ENCODE measurements around the gene DAD1. TPM values are rescaled to one million over a fixed set of nuclear protein-coding genes. Genes with fewer than 3 reads are reported as not detected.
A peak's percentile ranks its signal among the peaks of the same experiment; 100 is the strongest.

Gene DAD1
- total RNA-seq, 1 donor from 2014 or later = 185 TPM

DNA sequence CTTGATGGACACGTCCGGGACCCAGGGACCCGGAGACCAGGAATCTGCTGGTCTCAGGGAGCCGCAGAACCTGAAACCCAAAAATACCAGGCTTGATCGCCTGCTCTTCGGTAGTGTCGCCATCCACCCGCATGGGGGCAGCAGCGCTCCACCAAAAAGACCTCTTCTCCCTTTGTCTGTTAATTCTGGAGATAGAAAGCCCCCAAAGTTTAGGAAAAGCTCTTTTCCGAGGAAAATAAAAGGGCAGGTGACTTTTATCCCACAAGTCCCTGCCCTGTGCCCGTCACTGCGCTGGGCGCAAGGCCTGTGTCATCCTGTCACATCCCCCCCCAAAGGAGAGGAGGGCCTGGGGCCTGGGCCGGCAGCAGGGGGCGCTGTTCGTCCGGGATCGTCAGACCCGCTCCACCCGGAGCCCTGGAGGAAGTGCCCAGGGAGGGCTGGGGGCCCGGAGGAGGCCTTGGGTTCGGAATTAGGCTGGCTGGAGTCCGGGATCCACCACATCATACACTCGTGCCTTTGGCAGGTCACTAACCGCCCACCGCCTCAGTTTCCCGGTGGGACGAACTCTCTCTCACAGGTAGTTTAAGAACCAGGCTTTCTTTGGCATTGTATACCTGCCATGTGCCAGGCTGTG lies 31.9 kb downstream of the DAD1 start:
- Mint-ChIP-seq H3K4me1 (peaks cover 47% of the 10 kb centered on the region), H3K27ac (peak overlapping the region; percentile 96), H3K36me3 (no peaks in the 10 kb centered on the region), H3K9me3 (no peaks in the 10 kb centered on the region), H3K4me3 (peak overlapping the region; percentile 76), H3K27me3 (ENCODE audit: insufficient read depth, low read depth) (peaks cover 4% of the 10 kb centered on the region)
- H3K9me3 ChIP-seq (ENCODE audit: low read depth) = no peaks in the 10 kb centered on the region
- H3K27me3 ChIP-seq = no peaks in the 10 kb centered on the region
- H3K27ac ChIP-seq = no peak overlapping the region
- H3K79me2 ChIP-seq (ENCODE audit: low read depth) = no peaks in the 10 kb centered on the region
- H4K20me1 ChIP-seq (ENCODE audit: low read depth) = no peaks in the 10 kb centered on the region
- H3K36me3 ChIP-seq = no peaks in the 10 kb centered on the region
- peak overlapping the region; percentile 78 for H3K4me2 ChIP-seq
- H3K4me3 ChIP-seq = peak overlapping the region; percentile 39
- peaks cover 14% of the 10 kb centered on the region for H3K4me1 ChIP-seq
- H3F3A ChIP-seq (ENCODE audit: low read depth) = no peaks in the 10 kb centered on the region
- H3K9ac ChIP-seq = no peak overlapping the region
- DNase-seq (ENCODE audit: low spot score) = peak; percentile 91
- TF ChIP-seq EZH2phosphoT487 (IDR thresholded peaks at IDR 0.05) = no peak
- TF ChIP-seq, protein P1, sequence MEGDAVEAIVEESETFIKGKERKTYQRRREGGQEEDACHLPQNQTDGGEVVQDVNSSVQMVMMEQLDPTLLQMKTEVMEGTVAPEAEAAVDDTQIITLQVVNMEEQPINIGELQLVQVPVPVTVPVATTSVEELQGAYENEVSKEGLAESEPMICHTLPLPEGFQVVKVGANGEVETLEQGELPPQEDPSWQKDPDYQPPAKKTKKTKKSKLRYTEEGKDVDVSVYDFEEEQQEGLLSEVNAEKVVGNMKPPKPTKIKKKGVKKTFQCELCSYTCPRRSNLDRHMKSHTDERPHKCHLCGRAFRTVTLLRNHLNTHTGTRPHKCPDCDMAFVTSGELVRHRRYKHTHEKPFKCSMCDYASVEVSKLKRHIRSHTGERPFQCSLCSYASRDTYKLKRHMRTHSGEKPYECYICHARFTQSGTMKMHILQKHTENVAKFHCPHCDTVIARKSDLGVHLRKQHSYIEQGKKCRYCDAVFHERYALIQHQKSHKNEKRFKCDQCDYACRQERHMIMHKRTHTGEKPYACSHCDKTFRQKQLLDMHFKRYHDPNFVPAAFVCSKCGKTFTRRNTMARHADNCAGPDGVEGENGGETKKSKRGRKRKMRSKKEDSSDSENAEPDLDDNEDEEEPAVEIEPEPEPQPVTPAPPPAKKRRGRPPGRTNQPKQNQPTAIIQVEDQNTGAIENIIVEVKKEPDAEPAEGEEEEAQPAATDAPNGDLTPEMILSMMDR (IDR thresholded peaks at IDR 0.05) = peak; percentile 100
- peak overlapping the region; percentile 99 for H2AFZ ChIP-seq (replicated peaks)

DNA sequence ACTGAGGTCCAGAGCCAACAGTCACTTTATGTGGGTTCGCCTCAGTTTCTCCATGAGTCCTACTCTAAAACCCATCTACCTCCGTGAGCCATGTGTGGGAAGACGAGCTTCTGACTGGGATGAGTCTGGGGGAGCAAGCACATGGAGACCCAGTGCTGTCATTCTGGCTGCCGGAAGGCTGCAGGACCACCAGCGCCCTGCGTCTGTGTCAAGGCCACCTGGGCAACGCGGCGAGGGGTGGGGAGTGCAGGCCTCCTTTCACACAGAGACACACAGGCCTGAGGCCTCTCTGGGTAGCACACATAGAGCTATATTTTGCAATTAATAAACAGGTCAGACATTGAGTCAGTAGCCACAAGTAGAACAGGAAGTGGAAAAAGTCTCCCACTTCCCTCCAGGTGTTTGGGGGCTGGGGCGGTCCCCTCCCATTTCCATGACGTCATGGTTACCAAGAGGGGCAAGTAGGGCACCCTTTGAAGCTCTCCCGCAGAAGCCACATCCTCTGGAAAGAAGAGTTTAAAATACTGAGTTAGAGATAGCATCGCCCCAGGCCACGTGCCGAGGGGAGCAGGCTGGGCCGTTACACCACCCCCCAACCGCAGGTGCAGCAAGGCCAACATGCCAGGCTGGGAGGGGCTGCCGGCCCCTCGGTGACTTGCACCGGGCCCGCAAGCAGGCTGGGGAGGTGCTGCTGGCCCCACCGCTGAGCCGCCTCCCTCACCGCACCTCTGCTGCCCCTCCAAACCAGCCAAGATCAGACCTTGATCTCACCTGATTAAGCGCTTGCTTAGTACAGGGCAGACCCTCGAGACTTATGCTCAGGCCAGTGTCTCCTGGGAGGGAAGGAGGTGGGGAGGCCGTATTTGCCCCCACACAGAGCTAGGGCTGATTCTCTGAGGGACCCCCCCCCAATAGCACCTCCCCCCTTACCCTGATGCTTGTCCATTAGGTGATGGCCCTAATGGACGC lies 32.7 kb downstream of the DAD1 start:
- Mint-ChIP-seq H3K36me3 (no peaks in the 10 kb centered on the region), H3K27ac (peak overlapping the region; percentile 96), H3K4me3 (peak overlapping the region; percentile 76), H3K9me3 (no peaks in the 10 kb centered on the region), H3K4me1 (peaks cover 48% of the 10 kb centered on the region), H3K27me3 (ENCODE audit: insufficient read depth, low read depth) (peaks cover 4% of the 10 kb centered on the region)
- Histone ChIP-seq H3K4me3 (no peak overlapping the region), H2AFZ (replicated peaks) (peak overlapping the region; percentile 99), H3K4me2 (peak overlapping the region; percentile 78), H3F3A (ENCODE audit: low read depth) (no peaks in the 10 kb centered on the region), H3K36me3 (no peaks in the 10 kb centered on the region), H3K9ac (no peak overlapping the region), H3K27me3 (no peaks in the 10 kb centered on the region), H3K27ac (no peak overlapping the region), H3K79me2 (ENCODE audit: low read depth) (no peaks in the 10 kb centered on the region), H3K4me1 (peaks cover 6% of the 10 kb centered on the region), H4K20me1 (ENCODE audit: low read depth) (no peaks in the 10 kb centered on the region), H3K9me3 (ENCODE audit: low read depth) (no peaks in the 10 kb centered on the region)
- DNase-seq (ENCODE audit: low spot score) = no peak
- TF ChIP-seq EZH2phosphoT487 (IDR thresholded peaks at IDR 0.05) (no peak), EZH2 (IDR thresholded peaks at IDR 0.05) (no peak)
- TF ChIP-seq, protein P1 (IDR thresholded peaks at IDR 0.05) = no peak

DNA sequence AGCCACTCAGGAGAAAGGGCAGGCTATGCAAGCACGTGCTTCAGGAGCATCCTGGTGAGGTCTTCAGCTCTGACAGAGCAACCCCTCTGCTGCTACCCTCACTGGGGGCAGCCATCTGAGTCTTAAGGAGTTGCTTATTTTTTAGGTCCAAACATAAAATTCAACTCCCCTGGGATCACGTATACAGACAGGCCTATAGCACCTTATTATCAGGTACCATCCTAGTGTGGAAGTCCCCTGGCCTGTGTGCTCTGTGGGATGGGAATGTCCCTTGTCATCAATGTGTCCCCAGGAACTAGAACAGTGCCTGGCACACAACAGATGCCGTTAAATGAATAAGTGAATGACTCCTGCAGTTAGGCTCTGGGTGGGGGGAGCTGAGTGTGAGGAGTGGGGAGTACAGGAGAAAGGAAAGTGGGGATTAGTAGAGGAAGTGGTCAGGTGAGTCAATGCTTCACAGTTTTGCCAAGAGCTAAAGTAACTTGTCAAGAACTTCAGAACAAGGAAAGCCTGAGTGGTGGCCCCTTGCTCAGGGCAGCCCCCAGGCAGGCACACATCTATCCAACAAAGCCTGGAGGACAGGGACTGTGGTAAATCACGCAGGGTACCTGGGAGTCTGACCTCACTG lies 33.5 kb downstream of the DAD1 start:
- no peaks in the 10 kb centered on the region for H3K27me3 ChIP-seq

More for the DNA sequence above, 33.5 kb downstream of the DAD1 start:
- H3K27ac ChIP-seq = no peak overlapping the region
- H3K4me3 Mint-ChIP-seq = no peak overlapping the region
- H4K20me1 ChIP-seq (ENCODE audit: low read depth) = no peaks in the 10 kb centered on the region
- no peaks in the 10 kb centered on the region for H3K9me3 Mint-ChIP-seq
- H3K4me1 ChIP-seq = peaks cover under 1% of the 10 kb centered on the region
- peaks cover 44% of the 10 kb centered on the region for H3K4me1 Mint-ChIP-seq
- H3K36me3 Mint-ChIP-seq = no peaks in the 10 kb centered on the region
- H3K27me3 Mint-ChIP-seq (ENCODE audit: insufficient read depth, low read depth) = peaks cover 6% of the 10 kb centered on the region
- TF ChIP-seq EZH2 (IDR thresholded peaks at IDR 0.05) (no peak), EZH2phosphoT487 (IDR thresholded peaks at IDR 0.05) (no peak)
- TF ChIP-seq, protein P1 (IDR thresholded peaks at IDR 0.05) = no peak
- no peak overlapping the region for H3K4me3 ChIP-seq
- no peaks in the 10 kb centered on the region for H3F3A ChIP-seq (ENCODE audit: low read depth)
- no peaks in the 10 kb centered on the region for H3K9me3 ChIP-seq (ENCODE audit: low read depth)
- peak overlapping the region; percentile 52 for H3K27ac Mint-ChIP-seq
- H3K36me3 ChIP-seq = no peaks in the 10 kb centered on the region
- DNase-seq (ENCODE audit: low spot score) = no peak
- no peak overlapping the region for H3K9ac ChIP-seq
- H2AFZ ChIP-seq (replicated peaks) = no peak overlapping the region
- H3K4me2 ChIP-seq = no peak overlapping the region
- no peaks in the 10 kb centered on the region for H3K79me2 ChIP-seq (ENCODE audit: low read depth)

Measured in neural progenitor cell (in vitro differentiated cells).